Measurements from ENCODE around the gene CCDC63.
"Not testable (repeated sequence)": the region's sequence is repeated elsewhere in the genome, so short reads cannot be mapped to it uniquely, and the experiment has no call there.

The CCDC63 gene

GRCh38 chr12:110844551-110845338 is 2.0 kb upstream of the CCDC63 start:
- no peak for DNase-seq

GRCh38 chr12:110845339-110845682 is 1.5 kb upstream of the CCDC63 start:
- DNase-seq: no peak

GRCh38 chr12:110848314-110848923 is 1.6 kb downstream of the CCDC63 start:
- DNase-seq: no peak

- DNase-seq: no peak
Observed at GRCh38 chr12:110849221-110849620, 2.4 kb downstream of the CCDC63 start.

GRCh38 chr12:110849748-110850403 is 3.1 kb downstream of the CCDC63 start:
- no peak for DNase-seq

GRCh38 chr12:110850762-110851161 is 4.0 kb downstream of the CCDC63 start:
- DNase-seq: no peak

GRCh38 chr12:110853836-110854235 is 7.0 kb downstream of the CCDC63 start:
- no peak for DNase-seq

GRCh38 chr12:110856542-110856941 is 9.8 kb downstream of the CCDC63 start:
- DNase-seq: no peak

- no peak for DNase-seq
Observed at GRCh38 chr12:110857528-110857927, 10.7 kb downstream of the CCDC63 start.

GRCh38 chr12:110857954-110858353 is 11.2 kb downstream of the CCDC63 start:
- not testable (repeated sequence) for DNase-seq

GRCh38 chr12:110858848-110859247 is 12.1 kb downstream of the CCDC63 start:
- no peak for DNase-seq

- DNase-seq: no peak
Observed at GRCh38 chr12:110860833-110861296, 14.1 kb downstream of the CCDC63 start.

GRCh38 chr12:110861729-110862128 is 14.9 kb downstream of the CCDC63 start:
- no peak for DNase-seq

GRCh38 chr12:110862329-110862728 is 15.5 kb downstream of the CCDC63 start:
- no peak for DNase-seq

GRCh38 chr12:110863161-110863560 is 16.4 kb downstream of the CCDC63 start:
- no peak for DNase-seq

- DNase-seq: no peak
Observed at GRCh38 chr12:110865521-110865920, 18.7 kb downstream of the CCDC63 start.

GRCh38 chr12:110869026-110869425 is 22.2 kb downstream of the CCDC63 start:
- no peak for DNase-seq

- DNase-seq: no peak
Observed at GRCh38 chr12:110869803-110870202, 23.0 kb downstream of the CCDC63 start.

GRCh38 chr12:110872100-110872499 is 25.3 kb downstream of the CCDC63 start:
- no peak for DNase-seq

GRCh38 chr12:110874351-110874750 is 27.6 kb downstream of the CCDC63 start:
- DNase-seq: no peak

GRCh38 chr12:110874781-110875180 is 28.0 kb downstream of the CCDC63 start:
- DNase-seq: no peak

- DNase-seq: no peak
Observed at GRCh38 chr12:110880651-110881050, 33.9 kb downstream of the CCDC63 start.

GRCh38 chr12:110883251-110883650 is 36.5 kb downstream of the CCDC63 start:
- no peak for DNase-seq
